Measurements from ENCODE around the gene KIF2C.
"Not testable (repeated sequence)": the region's sequence is repeated elsewhere in the genome, so short reads cannot be mapped to it uniquely, and the experiment has no call there.

Gene KIF2C

GRCh38 chr1:44743211-44743610 lies 3.6 kb downstream of the KIF2C start:
- Histone ChIP-seq H3K9ac (ENCODE audit: insufficient read length, low read depth) (no peak overlapping the region), H3K36me3 (ENCODE audit: insufficient read depth, insufficient read length, low read length) (peaks cover 56% of the 10 kb centered on the region), H3K27me3 (ENCODE audit: insufficient read depth, insufficient read length) (no peaks in the 10 kb centered on the region), H3K4me1 (ENCODE audit: insufficient read depth, insufficient read length) (peaks cover 8% of the 10 kb centered on the region), H3K9me3 (ENCODE audit: insufficient read depth, low read length) (peaks cover 5% of the 10 kb centered on the region; the same call in 1 of the 2 replicates), H3K4me3 (ENCODE audit: insufficient read length, low read depth) (no peak overlapping the region)
- TF ChIP-seq YY1 (IDR thresholded peaks at IDR 0.05; ENCODE audit: insufficient read depth, insufficient read length) (no peak), ZNF274 (IDR thresholded peaks at IDR 0.05; ENCODE audit: low read depth, low read length) (no peak), SUZ12 (IDR thresholded peaks at IDR 0.05; ENCODE audit: extremely low read depth, insufficient read depth, insufficient read length) (no peak)
- no peak for DNase-seq (ENCODE audit: low read depth, low spot score)

GRCh38 chr1:44747878-44748277 lies 8.2 kb downstream of the KIF2C start:
- no peaks in the 10 kb centered on the region for H3K9me3 ChIP-seq (ENCODE audit: insufficient read depth, low read length)
- H3K4me1 ChIP-seq (ENCODE audit: insufficient read depth, insufficient read length), result peaks cover 2% of the 10 kb centered on the region
- no peak for DNase-seq (ENCODE audit: low read depth, low spot score)
- TF ChIP-seq SUZ12 (IDR thresholded peaks at IDR 0.05; ENCODE audit: extremely low read depth, insufficient read depth, insufficient read length) (no peak), ZNF274 (IDR thresholded peaks at IDR 0.05; ENCODE audit: low read depth, low read length) (no peak), YY1 (IDR thresholded peaks at IDR 0.05; ENCODE audit: insufficient read depth, insufficient read length) (no peak)
- H3K9ac ChIP-seq (ENCODE audit: insufficient read length, low read depth), result no peak overlapping the region
- no peak overlapping the region for H3K4me3 ChIP-seq (ENCODE audit: insufficient read length, low read depth)
- H3K27me3 ChIP-seq (ENCODE audit: insufficient read depth, insufficient read length), result no peaks in the 10 kb centered on the region
- H3K36me3 ChIP-seq (ENCODE audit: insufficient read depth, insufficient read length, low read length), result peaks cover 74% of the 10 kb centered on the region

GRCh38 chr1:44757420-44757819 lies 17.8 kb downstream of the KIF2C start:
- no peaks in the 10 kb centered on the region for H3K9me3 ChIP-seq (ENCODE audit: insufficient read depth, low read length)
- no peak for DNase-seq (ENCODE audit: low read depth, low spot score)
- H3K9ac ChIP-seq (ENCODE audit: insufficient read length, low read depth), result no peak overlapping the region
- H3K27me3 ChIP-seq (ENCODE audit: insufficient read depth, insufficient read length), result no peaks in the 10 kb centered on the region
- H3K4me1 ChIP-seq (ENCODE audit: insufficient read depth, insufficient read length), result no peaks in the 10 kb centered on the region
- H3K36me3 ChIP-seq (ENCODE audit: insufficient read depth, insufficient read length, low read length), result peaks cover 90% of the 10 kb centered on the region
- TF ChIP-seq SUZ12 (IDR thresholded peaks at IDR 0.05; ENCODE audit: extremely low read depth, insufficient read depth, insufficient read length), result no peak
- no peak for TF ChIP-seq YY1 (IDR thresholded peaks at IDR 0.05; ENCODE audit: insufficient read depth, insufficient read length)
- no peak for TF ChIP-seq ZNF274 (IDR thresholded peaks at IDR 0.05; ENCODE audit: low read depth, low read length)
- no peak overlapping the region for H3K4me3 ChIP-seq (ENCODE audit: insufficient read length, low read depth)

- no peaks in the 10 kb centered on the region for H3K27me3 ChIP-seq (ENCODE audit: insufficient read depth, insufficient read length)
- H3K4me3 ChIP-seq (ENCODE audit: insufficient read length, low read depth), result no peak overlapping the region
- no peak overlapping the region for H3K9ac ChIP-seq (ENCODE audit: insufficient read length, low read depth)
- H3K9me3 ChIP-seq (ENCODE audit: insufficient read depth, low read length), result no peaks in the 10 kb centered on the region
- peaks cover 90% of the 10 kb centered on the region for H3K36me3 ChIP-seq (ENCODE audit: insufficient read depth, insufficient read length, low read length)
- H3K4me1 ChIP-seq (ENCODE audit: insufficient read depth, insufficient read length), result no peaks in the 10 kb centered on the region
- no peak for TF ChIP-seq YY1 (IDR thresholded peaks at IDR 0.05; ENCODE audit: insufficient read depth, insufficient read length)
- TF ChIP-seq ZNF274 (IDR thresholded peaks at IDR 0.05; ENCODE audit: low read depth, low read length), result no peak
- TF ChIP-seq SUZ12 (IDR thresholded peaks at IDR 0.05; ENCODE audit: extremely low read depth, insufficient read depth, insufficient read length), result no peak
- DNase-seq (ENCODE audit: low read depth, low spot score), result no peak
Observed at GRCh38 chr1:44759077-44759476, 19.4 kb downstream of the KIF2C start.

- no peak for DNase-seq (ENCODE audit: low read depth, low spot score)
- TF ChIP-seq SUZ12 (IDR thresholded peaks at IDR 0.05; ENCODE audit: extremely low read depth, insufficient read depth, insufficient read length), result no peak
- no peak for TF ChIP-seq ZNF274 (IDR thresholded peaks at IDR 0.05; ENCODE audit: low read depth, low read length)
- TF ChIP-seq YY1 (IDR thresholded peaks at IDR 0.05; ENCODE audit: insufficient read depth, insufficient read length), result no peak
- H3K9ac ChIP-seq (ENCODE audit: insufficient read length, low read depth), result no peak overlapping the region
- peaks cover 89% of the 10 kb centered on the region for H3K36me3 ChIP-seq (ENCODE audit: insufficient read depth, insufficient read length, low read length)
- H3K4me3 ChIP-seq (ENCODE audit: insufficient read length, low read depth), result no peak overlapping the region
- H3K4me1 ChIP-seq (ENCODE audit: insufficient read depth, insufficient read length), result no peaks in the 10 kb centered on the region
- H3K9me3 ChIP-seq (ENCODE audit: insufficient read depth, low read length), result no peaks in the 10 kb centered on the region
- no peaks in the 10 kb centered on the region for H3K27me3 ChIP-seq (ENCODE audit: insufficient read depth, insufficient read length)
Observed at GRCh38 chr1:44760876-44761275, 21.2 kb downstream of the KIF2C start.

GRCh38 chr1:44766421-44766820 lies 26.8 kb downstream of the KIF2C start:
- H3K36me3 ChIP-seq (ENCODE audit: insufficient read depth, insufficient read length, low read length), result peaks cover 72% of the 10 kb centered on the region
- not testable (repeated sequence) for H3K9ac ChIP-seq (ENCODE audit: insufficient read length, low read depth); H3K27me3 ChIP-seq (ENCODE audit: insufficient read depth, insufficient read length); H3K9me3 ChIP-seq (ENCODE audit: insufficient read depth, low read length); H3K4me1 ChIP-seq (ENCODE audit: insufficient read depth, insufficient read length); H3K4me3 ChIP-seq (ENCODE audit: insufficient read length, low read depth); DNase-seq (ENCODE audit: low read depth, low spot score)

GRCh38 chr1:44775078-44775929 lies 35.7 kb downstream of the KIF2C start, which contains the start of gene RPS8:
TSS of gene RPS8 (plus strand) at chr1:44775540. CDS start at chr1:44775597, 57 bp downstream.
- no peaks in the 10 kb centered on the region for H3K9me3 ChIP-seq (ENCODE audit: insufficient read depth, low read length)
- peak within 1 kb of the TSS; percentile 100 for H3K9ac ChIP-seq (ENCODE audit: insufficient read length, low read depth)
- peak within 1 kb of the TSS; percentile 100 for H3K4me3 ChIP-seq (ENCODE audit: insufficient read length, low read depth)
- peak; percentile 97 for DNase-seq (ENCODE audit: low read depth, low spot score)
- TF ChIP-seq SUZ12 (IDR thresholded peaks at IDR 0.05; ENCODE audit: extremely low read depth, insufficient read depth, insufficient read length) (no peak), ZNF274 (IDR thresholded peaks at IDR 0.05; ENCODE audit: low read depth, low read length) (no peak), YY1 (IDR thresholded peaks at IDR 0.05; ENCODE audit: insufficient read depth, insufficient read length) (peak; percentile 33)
- H3K4me1 ChIP-seq (ENCODE audit: insufficient read depth, insufficient read length), result peaks cover 11% of the 10 kb centered on the region
- H3K36me3 ChIP-seq (ENCODE audit: insufficient read depth, insufficient read length, low read length), result peaks cover 48% of the 10 kb centered on the region
- no peaks in the 10 kb centered on the region for H3K27me3 ChIP-seq (ENCODE audit: insufficient read depth, insufficient read length)

Data from NT2/D1 (cell line).